RWPE2 (cell line): Measurements from ENCODE around the gene NDUFS6.
A peak's percentile ranks its signal among the peaks of the same experiment; 100 is the strongest.

Source experiments
- ATAC-seq: fragments of 200-7000 bp; cut with Tn5 transposase; 3 replicates; pipeline ENCODE4 v1.9.1; 2021; ENCODE audit warnings: low read depth
- DNase-seq: peaks from one replicate; pipeline ENCODE4 v3.0.0-alpha.2; 2020; ENCODE audit warnings: low spot score
- H3K27ac ChIP-seq: fragments of 450-650 bp; 2 replicates; pipeline ENCODE4 v1.5.1; 2017; ENCODE audit warnings: mild to moderate bottlenecking; ENCODE audit not compliant: poor library complexity, severe bottlenecking
- H3K27me3 ChIP-seq: fragments of 250-450 bp; sonication (Bioruptor Pico); 2 replicates; pipeline ENCODE4 v1.5.1; 2021; ENCODE audit warnings: mild to moderate bottlenecking, moderate library complexity; ENCODE audit not compliant: insufficient read depth, poor library complexity, severe bottlenecking
- H3K36me3 ChIP-seq: fragments of 250-450 bp; sonication (Bioruptor Pico); 2 replicates; pipeline ENCODE4 v1.5.1; 2020; ENCODE audit warnings: low read depth, mild to moderate bottlenecking, moderate library complexity
- H3K4me1 ChIP-seq: fragments of 250-450 bp; sonication (Bioruptor Pico); 2 replicates; pipeline ENCODE4 v1.5.1; 2021; ENCODE audit warnings: mild to moderate bottlenecking, moderate library complexity; ENCODE audit not compliant: insufficient read depth, poor library complexity, severe bottlenecking
- H3K4me3 ChIP-seq: fragments of 250-450 bp; sonication (Bioruptor Pico); 2 replicates; pipeline ENCODE4 v1.5.1; 2021; ENCODE audit warnings: mild to moderate bottlenecking, moderate library complexity; ENCODE audit not compliant: severe bottlenecking
- H3K9me3 ChIP-seq: fragments of 250-450 bp; sonication (Bioruptor Pico); 2 replicates; pipeline ENCODE4 v1.5.1; 2021; ENCODE audit warnings: mild to moderate bottlenecking, moderate library complexity; ENCODE audit not compliant: severe bottlenecking
- CTCF ChIP-seq: fragments of 450-650 bp; IDR thresholded peaks from one replicate; pipeline ENCODE4 v1.5.1; 2017; ENCODE audit warnings: mild to moderate bottlenecking, moderate library complexity; ENCODE audit not compliant: poor library complexity, severe bottlenecking

The NDUFS6 gene

GRCh38 chr5:1759378-1759970 is 41.7 kb upstream of the NDUFS6 start:
- Histone ChIP-seq H3K27me3 (no peaks in the 10 kb centered on the region), H3K4me1 (no peaks in the 10 kb centered on the region)
- no peak for ATAC-seq

GRCh38 chr5:1760231-1760630 is 41.0 kb upstream of the NDUFS6 start:
- H3K9me3 ChIP-seq: peaks cover 7% of the 10 kb centered on the region
- H3K4me1 ChIP-seq: no peaks in the 10 kb centered on the region
- H3K27ac ChIP-seq: no peak overlapping the region
- ATAC-seq (no peak), DNase-seq (no peak)
- H3K36me3 ChIP-seq: no peaks in the 10 kb centered on the region
- no peak for TF ChIP-seq CTCF
- H3K4me3 ChIP-seq: no peak overlapping the region
- H3K27me3 ChIP-seq: peaks cover 3% of the 10 kb centered on the region

More at GRCh38 chr5:1759378-1759970, 41.7 kb upstream of the NDUFS6 start:
- DNase-seq: no peak
- Histone ChIP-seq H3K4me3 (no peak overlapping the region), H3K36me3 (no peaks in the 10 kb centered on the region), H3K9me3 (peaks cover 7% of the 10 kb centered on the region), H3K27ac (no peak overlapping the region)
- no peak for TF ChIP-seq CTCF

- peak; percentile 59 for DNase-seq
- Histone ChIP-seq H3K4me1 (no peaks in the 10 kb centered on the region), H3K36me3 (no peaks in the 10 kb centered on the region), H3K27me3 (peaks cover 9% of the 10 kb centered on the region), H3K9me3 (peaks cover 7% of the 10 kb centered on the region), H3K27ac (no peak overlapping the region), H3K4me3 (no peak overlapping the region)
- TF ChIP-seq CTCF: no peak
- no peak for ATAC-seq
Observed at GRCh38 chr5:1760656-1761452, 40.4 kb upstream of the NDUFS6 start.

GRCh38 chr5:1761453-1761755 is 39.8 kb upstream of the NDUFS6 start:
- Histone ChIP-seq H3K9me3 (peaks cover 7% of the 10 kb centered on the region), H3K27me3 (peaks cover 9% of the 10 kb centered on the region), H3K4me3 (no peak overlapping the region), H3K4me1 (no peaks in the 10 kb centered on the region), H3K27ac (no peak overlapping the region), H3K36me3 (no peaks in the 10 kb centered on the region)
- no peak for TF ChIP-seq CTCF
- ATAC-seq (no peak), DNase-seq (peak; percentile 42)
